NCI-H774 (cell line): ENCODE measurements around the gene LAMA2.

Experiments used
- DNase-seq: peaks from one replicate; lab custom pipeline; 2025; lab: John Stamatoyannopoulos, UW

The LAMA2 gene

DNA sequence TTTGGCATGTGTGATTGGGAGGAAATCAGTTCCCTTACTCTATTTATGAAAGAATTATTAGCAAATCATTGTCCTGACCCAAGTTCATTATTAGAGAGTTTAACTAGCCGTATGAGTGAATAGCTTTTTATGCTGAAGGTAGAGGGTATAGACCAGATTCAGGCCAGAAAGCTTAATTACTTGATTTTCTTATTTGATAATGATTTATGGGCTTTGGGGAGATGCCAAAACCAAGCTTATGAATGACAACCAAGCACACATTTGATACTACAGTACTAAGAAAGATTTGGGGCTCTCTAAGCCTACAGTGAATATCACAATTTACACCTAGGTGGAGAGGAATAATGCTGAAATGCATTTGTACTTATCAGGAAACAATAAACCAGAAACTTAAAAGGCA is 633.8 kb downstream of the LAMA2 start:
- no peak for DNase-seq

DNA sequence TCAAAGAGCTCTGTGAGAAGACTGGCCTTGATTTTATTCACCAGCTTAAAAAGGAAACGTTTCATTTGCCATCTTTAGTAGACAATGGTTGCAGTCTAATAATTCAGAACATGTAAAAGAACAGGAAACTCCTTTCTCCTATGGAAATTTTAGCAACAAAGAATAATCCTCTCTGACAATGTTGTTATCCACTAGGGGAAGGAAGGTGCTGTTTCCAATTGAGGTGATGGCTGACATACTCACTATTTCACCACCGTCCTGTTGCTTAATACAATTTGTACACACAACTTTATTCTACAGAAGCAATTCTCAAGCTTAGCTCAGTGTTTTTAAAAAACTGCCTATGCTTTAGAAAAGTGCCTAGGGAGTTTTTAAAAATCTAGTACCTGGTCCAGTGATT is 634.4 kb downstream of the LAMA2 start:
- no peak for DNase-seq

DNA sequence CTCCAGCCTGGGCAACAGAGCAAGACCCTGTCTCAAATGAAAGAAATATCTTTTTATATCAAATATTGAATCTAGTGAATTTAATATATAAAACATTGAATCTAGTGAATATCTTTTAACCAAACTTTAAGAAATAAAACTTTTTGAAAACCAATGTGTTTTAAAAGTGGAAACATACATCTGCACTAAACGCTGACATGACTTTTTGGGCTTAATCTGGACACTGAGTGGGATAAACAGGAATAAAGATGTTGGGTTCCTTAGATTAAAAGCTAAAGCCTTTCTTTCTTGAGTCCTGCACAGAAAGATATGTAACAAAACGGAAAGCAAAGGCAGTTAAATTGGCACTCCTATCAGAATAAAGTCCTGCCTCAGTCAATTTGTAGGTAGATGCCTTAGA is 636.8 kb downstream of the LAMA2 start:
- no peak for DNase-seq

DNA sequence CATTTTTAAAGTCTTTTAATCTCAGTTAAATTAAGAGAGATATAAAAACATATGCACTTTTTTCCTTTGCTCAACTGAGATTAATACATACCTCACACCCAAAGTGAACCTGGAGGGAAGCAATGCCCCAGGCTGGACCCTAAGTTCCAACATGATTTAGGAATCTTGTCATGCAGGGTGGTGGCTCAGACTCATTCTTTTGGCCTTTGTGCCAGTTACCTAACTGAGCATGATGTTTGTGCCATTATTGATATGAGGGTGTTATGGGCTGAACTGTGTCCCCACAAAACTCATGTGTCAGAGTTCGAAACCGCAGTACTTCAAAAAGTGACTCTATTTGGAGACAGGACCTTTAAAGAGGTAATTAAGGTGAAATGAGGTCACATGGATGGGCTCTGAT is 639.0 kb downstream of the LAMA2 start:
- DNase-seq: no peak

DNA sequence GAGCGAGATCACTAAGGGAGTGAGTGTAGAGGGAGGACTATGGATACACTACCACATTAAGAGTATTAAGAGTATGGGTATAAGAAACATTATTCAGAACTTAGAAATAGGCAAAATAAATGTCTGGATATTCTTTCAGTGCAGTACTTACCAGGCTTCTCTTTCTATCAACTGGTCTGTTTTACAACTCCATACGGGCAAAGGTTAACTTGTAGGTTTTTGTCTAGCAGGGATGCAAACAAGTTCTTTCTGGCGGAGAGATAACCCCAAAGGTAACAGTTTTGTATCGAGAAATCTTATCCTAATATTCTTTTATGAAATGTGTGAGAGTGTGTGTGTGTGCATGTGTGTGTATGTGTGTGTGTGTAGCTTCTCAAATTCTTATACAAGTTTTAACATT is 640.9 kb downstream of the LAMA2 start:
- DNase-seq: no peak

DNA sequence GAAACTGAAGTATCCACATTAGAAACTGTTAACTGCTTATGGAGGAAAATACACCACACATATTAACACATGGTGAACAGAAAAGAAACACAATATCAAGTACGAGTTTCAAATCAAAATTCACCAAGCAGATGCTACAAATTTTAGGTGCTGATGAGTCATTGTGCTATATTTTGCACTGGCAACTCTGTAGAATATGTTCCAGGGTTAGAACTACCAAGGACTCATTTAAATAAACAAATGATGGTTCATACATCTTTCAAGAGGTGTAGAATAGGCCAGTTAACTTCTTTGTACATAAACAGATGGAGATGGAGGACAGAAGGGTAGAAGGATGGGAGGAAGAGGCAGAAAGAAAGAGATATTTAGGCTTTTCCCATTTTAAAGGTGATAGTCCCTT is 642.1 kb downstream of the LAMA2 start:
- DNase-seq: no peak

DNA sequence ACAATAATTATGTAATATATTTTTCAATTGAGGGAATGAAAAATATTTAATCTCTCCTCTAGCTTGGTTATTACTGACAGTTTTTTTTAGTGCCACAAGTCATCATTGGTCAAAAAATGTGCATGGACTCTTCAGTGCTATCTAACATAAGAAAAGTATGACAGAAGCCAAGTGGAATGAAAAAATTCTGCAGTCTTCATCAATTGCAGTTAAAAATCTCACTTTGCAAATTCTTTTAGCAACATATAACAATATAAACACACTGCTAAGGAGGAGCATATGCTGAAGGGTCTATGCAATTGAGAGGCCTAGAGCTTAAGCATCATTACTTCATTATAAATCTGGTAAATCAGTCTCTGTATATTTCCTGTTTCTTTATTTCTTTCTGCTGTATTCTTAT is 652.0 kb downstream of the LAMA2 start:
- DNase-seq: no peak

DNA sequence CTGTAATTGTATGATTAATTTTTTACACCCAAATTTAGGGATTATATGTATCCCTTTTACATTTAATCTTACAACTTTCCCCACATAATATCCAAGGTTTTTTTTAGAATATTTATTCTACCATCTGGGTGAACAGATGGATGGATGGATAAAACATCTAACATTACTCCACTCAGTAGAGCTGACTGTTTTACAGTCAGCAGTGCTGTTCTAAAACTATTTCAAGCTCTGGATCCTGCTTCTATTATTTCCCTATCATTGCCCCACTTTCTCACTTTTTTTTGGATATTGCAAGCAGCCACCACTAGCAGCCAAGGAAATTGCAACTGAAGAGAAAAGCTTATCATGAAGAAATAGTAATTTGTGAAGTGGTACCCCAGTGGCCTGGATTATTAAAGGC is 653.3 kb downstream of the LAMA2 start:
- DNase-seq: no peak

DNA sequence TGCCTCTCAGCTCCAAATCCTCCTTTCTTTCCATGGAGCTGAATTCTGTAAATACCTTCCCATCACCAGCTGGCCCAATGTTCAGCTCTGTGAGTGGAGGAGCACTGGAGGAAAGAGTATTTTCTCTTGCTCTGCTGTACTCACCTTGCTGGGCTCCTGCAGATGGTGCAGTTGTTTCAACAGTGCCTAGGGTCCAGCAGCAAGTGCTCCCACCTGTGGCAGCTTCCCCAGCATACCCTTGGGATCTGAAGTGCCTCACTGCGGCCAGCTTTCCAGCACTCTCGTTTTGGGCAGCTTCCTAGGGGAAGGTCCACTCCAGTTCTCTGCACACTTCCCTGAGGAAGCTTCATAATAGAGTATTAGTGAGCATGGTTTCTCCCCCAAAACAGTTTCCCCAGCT is 656.1 kb downstream of the LAMA2 start:
- DNase-seq: no peak

DNA sequence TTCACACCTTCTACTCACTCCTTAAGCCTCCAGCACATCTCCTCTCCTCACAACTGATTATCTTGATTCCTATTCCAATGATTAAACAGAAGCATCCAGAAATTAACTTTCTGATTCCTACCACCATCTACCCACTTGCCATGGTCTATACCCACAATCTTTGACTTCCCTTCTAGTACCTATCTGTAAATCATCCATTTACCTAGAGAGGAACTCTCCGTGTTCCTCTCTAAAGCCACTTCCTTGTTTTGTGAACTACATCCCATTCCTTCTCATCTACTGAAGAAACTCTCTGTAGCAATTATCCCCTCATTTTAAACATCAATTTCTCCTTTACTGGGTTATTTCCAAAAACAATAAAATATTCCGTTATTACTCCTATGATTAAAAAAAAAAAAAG is 659.8 kb downstream of the LAMA2 start:
- no peak for DNase-seq

DNA sequence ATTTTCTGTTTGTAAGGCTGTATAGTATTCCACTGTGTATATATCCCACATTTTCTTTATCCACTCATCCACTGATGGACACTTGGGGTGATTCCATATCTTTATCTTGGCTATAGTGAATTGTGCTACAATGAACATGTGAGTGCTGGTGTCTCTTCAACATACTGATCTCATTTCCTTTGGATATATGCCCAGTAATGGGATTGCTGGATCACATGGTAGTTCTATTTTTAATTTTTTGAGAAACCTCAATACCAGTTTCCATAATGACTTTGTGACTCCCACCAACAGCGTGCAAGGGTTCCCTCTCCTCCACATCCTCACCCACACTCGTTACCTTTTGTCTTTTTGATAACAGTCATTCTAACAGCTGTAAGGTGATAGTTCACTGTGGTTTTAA is 661.0 kb downstream of the LAMA2 start:
- no peak for DNase-seq

DNA sequence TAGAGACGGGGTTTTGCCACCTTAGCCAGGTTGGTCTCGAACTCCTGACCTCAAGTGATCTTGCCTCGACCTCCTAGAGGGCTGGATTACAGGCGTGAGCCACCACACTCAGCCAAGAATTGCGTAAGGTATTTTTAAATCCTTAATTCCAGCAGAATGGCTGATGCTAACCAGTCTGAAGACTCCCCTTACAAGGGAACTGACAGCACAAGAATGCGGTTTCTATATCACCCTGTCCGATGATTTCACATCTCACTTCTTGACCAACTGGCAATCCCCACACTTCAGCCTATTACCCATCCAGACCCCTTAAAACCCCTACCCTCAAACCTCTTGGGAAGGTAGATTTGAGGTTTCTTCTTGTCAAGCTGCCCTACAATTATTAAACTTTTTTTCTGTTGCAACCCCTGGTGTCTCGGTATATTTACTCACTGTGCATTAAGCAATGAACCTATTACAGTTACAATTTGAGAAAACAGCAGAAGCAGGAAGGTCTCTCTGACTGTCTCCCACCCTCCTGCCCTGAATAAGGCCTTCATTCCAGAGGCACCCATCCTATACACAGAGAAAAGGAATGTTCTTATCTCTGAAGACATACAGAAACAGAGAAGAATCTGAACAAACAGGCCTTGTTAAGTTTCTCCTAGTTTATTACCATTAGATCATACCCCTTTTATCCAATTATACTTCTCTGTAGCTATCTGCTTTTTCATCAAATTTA is 662.1 kb downstream of the LAMA2 start:
- DNase-seq: no peak

DNA sequence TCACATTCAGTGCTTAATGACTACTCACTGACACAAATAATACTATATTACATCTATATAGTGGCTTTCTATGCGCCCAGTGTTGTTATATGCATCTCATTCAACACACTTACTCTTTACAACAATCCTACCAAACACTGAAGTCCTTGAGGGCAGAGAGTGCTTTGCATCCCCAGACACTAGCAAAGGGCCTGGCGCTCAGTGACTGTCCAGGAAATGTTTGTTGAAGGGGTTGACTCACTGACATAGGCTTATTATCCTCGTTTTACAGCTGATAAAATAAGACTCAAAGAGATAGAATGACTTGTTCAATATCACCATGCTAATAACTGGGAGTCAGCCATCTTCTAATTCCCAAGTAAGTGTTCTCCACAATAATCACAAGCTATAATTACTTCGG is 663.8 kb downstream of the LAMA2 start:
- DNase-seq: no peak

DNA sequence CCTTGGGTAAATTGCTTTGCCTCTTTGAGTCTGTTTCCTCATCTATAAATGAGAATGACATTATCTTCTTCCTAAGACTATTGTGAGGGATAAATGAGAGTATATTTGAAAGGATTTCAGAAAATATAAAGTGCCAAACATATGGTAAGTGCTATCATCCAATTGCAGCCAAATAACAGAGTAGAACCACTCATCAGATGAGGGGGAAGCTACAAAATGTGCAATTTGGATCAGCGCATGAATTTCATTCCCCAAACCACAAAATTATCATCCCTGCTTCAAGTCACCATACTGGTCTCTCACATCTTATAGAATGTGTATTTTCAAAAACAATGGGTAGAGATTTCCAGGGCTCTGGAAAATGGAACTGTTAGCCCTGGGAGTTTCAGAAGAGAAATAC is 668.5 kb downstream of the LAMA2 start:
- no peak for DNase-seq

DNA sequence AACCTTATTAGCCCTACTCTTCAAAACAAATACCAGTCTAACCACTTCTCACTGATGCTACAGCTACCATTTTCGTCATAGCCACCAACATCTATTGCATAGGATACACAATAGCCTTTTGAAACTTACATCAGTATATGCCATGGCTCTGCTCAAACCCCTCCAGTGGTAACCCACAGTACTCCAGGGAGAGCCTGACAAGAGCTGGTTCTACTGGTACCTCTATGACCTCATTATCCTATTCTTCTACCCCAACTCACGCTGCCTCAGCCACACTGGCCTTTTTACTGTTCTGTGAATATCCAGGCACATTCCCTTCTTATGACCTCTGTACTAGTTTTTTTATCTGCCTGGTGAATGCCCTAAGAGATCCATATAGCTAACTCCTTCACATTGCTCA is 669.5 kb downstream of the LAMA2 start:
- no peak for DNase-seq

DNA sequence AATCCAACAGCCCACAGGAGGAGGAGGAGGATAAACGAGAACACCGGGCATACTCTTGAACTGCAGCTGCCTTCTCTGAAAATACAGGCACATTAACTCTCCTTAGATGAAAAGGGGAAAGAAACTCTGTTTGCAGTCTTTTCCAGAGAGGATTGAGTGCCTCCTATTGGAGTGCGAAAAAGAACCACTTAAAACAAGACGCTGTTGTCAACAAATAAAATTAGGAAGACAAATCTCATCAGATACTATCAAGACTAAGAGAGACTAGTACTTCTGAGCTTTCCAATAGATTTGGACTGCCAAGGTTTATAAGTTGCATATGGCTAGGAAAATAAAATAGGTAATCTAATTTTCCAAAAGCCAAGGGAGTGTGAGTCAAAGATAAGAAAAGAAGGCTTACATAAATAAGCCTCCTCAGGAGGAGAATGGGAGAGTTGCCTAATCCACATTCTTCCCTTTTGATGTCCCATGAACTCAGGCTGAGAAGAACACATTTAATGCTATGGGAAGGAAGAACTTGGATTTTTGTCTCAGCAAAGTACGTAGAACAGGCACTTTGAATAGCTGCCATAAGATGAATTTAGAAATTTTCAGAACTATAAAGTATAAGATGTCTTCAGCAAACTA is 672.4 kb downstream of the LAMA2 start:
- DNase-seq: no peak

DNA sequence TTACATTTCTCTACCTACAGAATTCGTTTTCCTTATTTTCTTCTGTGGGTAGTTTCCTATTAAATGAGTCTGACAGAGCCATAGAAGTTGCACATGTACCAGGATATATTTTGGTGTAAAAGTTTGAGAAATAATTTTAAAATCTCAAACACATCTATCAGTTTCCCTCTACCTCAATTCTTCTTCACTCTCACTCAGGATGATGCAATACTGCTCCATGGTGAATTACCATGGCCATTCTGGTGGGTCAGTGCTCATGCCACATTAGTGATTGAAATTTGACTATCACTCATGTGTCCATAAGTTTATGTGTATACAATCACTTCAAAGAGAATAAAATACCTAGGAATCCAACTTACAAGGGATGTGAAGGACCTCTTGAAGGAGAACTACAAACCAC is 675.3 kb downstream of the LAMA2 start:
- DNase-seq: no peak

DNA sequence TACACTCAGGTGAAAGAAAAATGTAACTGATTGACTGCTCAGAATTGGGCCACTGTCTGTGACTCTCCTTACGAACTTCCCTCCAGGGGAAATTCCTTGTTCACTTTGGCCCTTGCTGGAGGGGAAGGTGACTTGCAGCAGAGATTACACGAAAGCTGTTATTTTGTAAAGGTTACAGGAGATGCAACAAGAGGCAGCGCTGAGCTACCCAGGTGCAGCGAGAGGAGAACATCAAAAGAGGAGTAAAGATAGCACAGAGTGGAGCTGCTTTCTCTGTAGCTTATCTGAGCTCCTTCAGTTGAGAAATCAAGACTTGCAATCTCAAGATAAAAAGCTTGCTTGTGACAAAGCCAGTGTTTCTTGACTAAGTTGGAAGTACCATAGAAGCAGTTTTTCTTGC is 682.4 kb downstream of the LAMA2 start:
- DNase-seq: no peak

DNA sequence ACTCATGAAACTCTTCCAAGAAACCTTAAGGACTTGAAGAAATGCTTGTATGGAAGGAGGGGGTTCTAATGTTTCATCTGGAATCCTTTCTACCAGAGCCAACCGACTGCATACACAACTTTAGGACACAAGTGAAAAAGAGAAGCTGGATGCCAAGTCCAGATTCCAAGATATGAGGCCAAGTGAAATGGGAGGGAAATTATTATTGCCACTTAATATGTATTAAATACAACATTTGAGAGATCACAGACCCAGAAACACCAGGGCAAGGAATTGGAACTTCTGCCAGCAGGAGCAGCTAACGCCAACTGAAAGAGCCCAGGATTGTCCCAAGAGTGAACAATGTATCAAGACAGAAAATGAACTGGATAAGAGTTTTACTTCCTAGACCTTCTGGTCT is 682.9 kb downstream of the LAMA2 start:
- no peak for DNase-seq
